MCF 10A (cell line): ENCODE results near the gene SARM1. TPM values are rescaled to one million over a fixed set of nuclear protein-coding genes. Genes with fewer than 3 reads are reported as not detected.

Experiments used
- BruUV-seq: library from RNA; stranded (reverse); fragments of 400-500 nt; replicated peaks from 2 replicates; lab custom pipeline; 2021; lab: Mats Ljungman, UMichigan
- CTCF ChIA-PET: fragments of 300-600 bp; sonication (Branson Sonifier 250); formaldehyde crosslinking; extraction: SDS; loops from one replicate; lab custom pipeline; 2021; ENCODE audit warnings: antibody characterized with exemption, inconsistent platforms; lab: Yijun Ruan, JAX
- POLR2A ChIA-PET: fragments of 300-600, 350-650 bp; sonication (Branson Sonifier 250); formaldehyde crosslinking; extraction: SDS; loops from one replicate; lab custom pipeline; 2020; ENCODE audit warnings: antibody characterized with exemption, inconsistent platforms; lab: Yijun Ruan, JAX
- DNase-seq: peaks from one replicate; pipeline ENCODE4 v3.0.0-alpha.2; 2018; ENCODE audit not compliant: unreplicated experiment
- H3K27ac Mint-ChIP-seq: one replicate; pipeline ENCODE4 v1.8.0; 2022; ENCODE audit warnings: mild to moderate bottlenecking, low read depth, mixed read lengths; ENCODE audit not compliant: unreplicated experiment
- H3K27me3 Mint-ChIP-seq: one replicate; pipeline ENCODE4 v1.8.0; 2022; ENCODE audit warnings: mixed read lengths; ENCODE audit not compliant: insufficient read depth, unreplicated experiment
- H3K36me3 Mint-ChIP-seq: one replicate; pipeline ENCODE4 v1.8.0; 2022; ENCODE audit warnings: mild to moderate bottlenecking, moderate library complexity, mixed read lengths; ENCODE audit not compliant: insufficient read depth, unreplicated experiment
- H3K4me1 Mint-ChIP-seq: one replicate; pipeline ENCODE4 v1.8.0; 2022; ENCODE audit warnings: mixed read lengths; ENCODE audit not compliant: insufficient read depth, unreplicated experiment
- H3K4me3 Mint-ChIP-seq: one replicate; pipeline ENCODE4 v1.8.0; 2022; ENCODE audit warnings: mild to moderate bottlenecking, moderate library complexity, mixed read lengths; ENCODE audit not compliant: unreplicated experiment
- H3K9me3 Mint-ChIP-seq: one replicate; pipeline ENCODE4 v1.8.0; 2022; ENCODE audit warnings: mixed read lengths; ENCODE audit not compliant: unreplicated experiment
- CTCF ChIP-seq: fragments of 200-600 bp; IDR thresholded peaks from one replicate; pipeline ENCODE4 v1.8.0; 2022; ENCODE audit warnings: antibody characterized with exemption, mild to moderate bottlenecking; ENCODE audit not compliant: unreplicated experiment
- intact Hi-C: fragments of 100-400 bp; cut with micrococcal nuclease; formaldehyde crosslinking; loops from 2 replicates; pipeline ENCODE4 v1.14.1; 2022
- total RNA-seq: library from RNA; stranded (reverse); gene quantifications from 2 replicates; pipeline ENCODE4 v1.2.3, GENCODE V29; 2022

SARM1 gene
- total RNA-seq, 1 experiment from 2014 or later = 0.63 TPM

GRCh38 chr17:28370744-28371103 is 770 bp upstream of the SARM1 start:
- H3K4me3 Mint-ChIP-seq = peak overlapping the region; percentile 70
- DNase-seq = no peak
- H3K4me1 Mint-ChIP-seq = peaks cover 5% of the 10 kb centered on the region
- no peak for TF ChIP-seq CTCF
- intact Hi-C loops = no loop called here
- no peaks in the 10 kb centered on the region for H3K9me3 Mint-ChIP-seq
- CTCF ChIA-PET = interaction anchor here (1.1 to 3.9 kb wide), 2 partner anchors 22 to 46 kb away, joined by 3 to 16 read pairs; no protein-coding TSS in a partner anchor
- H3K36me3 Mint-ChIP-seq = peaks cover 4% of the 10 kb centered on the region
- no TSS peak for BruUV-seq
- H3K27ac Mint-ChIP-seq = peak overlapping the region; percentile 70
- POLR2A ChIA-PET = interaction anchor here (1.6 to 1.9 kb wide), 2 partner anchors 9 to 13 kb away, joined by 7 to 9 read pairs; partner anchors contain the start of gene POLDIP2
- H3K27me3 Mint-ChIP-seq = no peaks in the 10 kb centered on the region

GRCh38 chr17:28372203-28372944 is 880 bp downstream of the SARM1 start:
- no TSS peak for BruUV-seq
- CTCF ChIA-PET = no interaction called here

GRCh38 chr17:28372945-28373274 is 1.4 kb downstream of the SARM1 start:
- intact Hi-C loops = no loop called here
- POLR2A ChIA-PET = interaction anchor here (0.7 to 2.7 kb wide), 3 partner anchors 16 to 34 kb away, joined by 3 to 9 read pairs (median 3); partner anchors contain the start of gene POLDIP2

More at GRCh38 chr17:28372203-28372944, 880 bp downstream of the SARM1 start:
- Mint-ChIP-seq H3K27ac (peak overlapping the region; percentile 70), H3K36me3 (no peaks in the 10 kb centered on the region), H3K4me3 (peak overlapping the region; percentile 31), H3K4me1 (peaks cover 5% of the 10 kb centered on the region), H3K9me3 (no peaks in the 10 kb centered on the region), H3K27me3 (no peaks in the 10 kb centered on the region)
- TF ChIP-seq CTCF = no peak
- POLR2A ChIA-PET = interaction anchor here (0.7 kb wide), 1 partner anchor 27 kb away, joined by 3 read pairs; no protein-coding TSS in a partner anchor
- intact Hi-C loops = no loop called here
- no peak for DNase-seq

More at GRCh38 chr17:28372945-28373274, 1.4 kb downstream of the SARM1 start:
- DNase-seq = no peak
- CTCF ChIA-PET = no interaction called here
- H3K36me3 Mint-ChIP-seq = no peaks in the 10 kb centered on the region
- H3K4me1 Mint-ChIP-seq = peaks cover 5% of the 10 kb centered on the region
- H3K27me3 Mint-ChIP-seq = no peaks in the 10 kb centered on the region
- TF ChIP-seq CTCF = no peak
- H3K9me3 Mint-ChIP-seq = no peaks in the 10 kb centered on the region
- H3K4me3 Mint-ChIP-seq = peak overlapping the region; percentile 31
- no peak overlapping the region for H3K27ac Mint-ChIP-seq
- BruUV-seq = no TSS peak
